PC-9 (cell line): ENCODE results near the gene RIMKLB.

Source experiments
- EZH2 ChIP-seq: fragments of 200-600 bp; sonication (generic); IDR thresholded peaks from 2 replicates; pipeline ENCODE4 v1.8.0; 2017; ENCODE audit warnings: antibody characterized with exemption, low read depth
- TF ChIP-seq, protein P1 (sequence below): fragments of 200-600 bp; sonication (generic); conservative IDR thresholded peaks from 2 replicates; pipeline ENCODE4 v1.6.1; 2017; ENCODE audit warnings: mixed run types, antibody characterized with exemption, mild to moderate bottlenecking, moderate library complexity

DNA sequence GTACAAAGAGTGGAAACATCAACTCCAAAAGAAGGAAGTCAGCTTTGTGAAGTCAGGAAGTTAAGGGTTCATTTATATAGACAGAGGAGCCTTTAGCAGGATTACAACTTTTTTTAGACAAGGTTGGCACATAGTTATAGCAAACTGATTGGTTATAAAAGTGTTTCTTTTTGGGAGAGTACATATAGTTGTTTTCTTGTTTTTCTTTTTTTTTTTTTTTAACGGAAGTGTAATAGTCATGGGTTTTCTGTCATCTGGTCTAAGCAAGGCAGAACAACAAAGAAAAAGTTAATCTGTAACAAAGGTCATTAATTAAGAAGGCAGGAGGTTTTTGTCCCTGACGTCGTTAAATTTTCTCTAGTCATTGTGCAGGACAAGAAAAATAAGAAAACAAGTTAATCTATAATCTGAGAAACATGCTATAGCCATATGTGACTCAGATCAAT, 22.2 kb upstream of the RIMKLB start:
- TF ChIP-seq, protein P1, sequence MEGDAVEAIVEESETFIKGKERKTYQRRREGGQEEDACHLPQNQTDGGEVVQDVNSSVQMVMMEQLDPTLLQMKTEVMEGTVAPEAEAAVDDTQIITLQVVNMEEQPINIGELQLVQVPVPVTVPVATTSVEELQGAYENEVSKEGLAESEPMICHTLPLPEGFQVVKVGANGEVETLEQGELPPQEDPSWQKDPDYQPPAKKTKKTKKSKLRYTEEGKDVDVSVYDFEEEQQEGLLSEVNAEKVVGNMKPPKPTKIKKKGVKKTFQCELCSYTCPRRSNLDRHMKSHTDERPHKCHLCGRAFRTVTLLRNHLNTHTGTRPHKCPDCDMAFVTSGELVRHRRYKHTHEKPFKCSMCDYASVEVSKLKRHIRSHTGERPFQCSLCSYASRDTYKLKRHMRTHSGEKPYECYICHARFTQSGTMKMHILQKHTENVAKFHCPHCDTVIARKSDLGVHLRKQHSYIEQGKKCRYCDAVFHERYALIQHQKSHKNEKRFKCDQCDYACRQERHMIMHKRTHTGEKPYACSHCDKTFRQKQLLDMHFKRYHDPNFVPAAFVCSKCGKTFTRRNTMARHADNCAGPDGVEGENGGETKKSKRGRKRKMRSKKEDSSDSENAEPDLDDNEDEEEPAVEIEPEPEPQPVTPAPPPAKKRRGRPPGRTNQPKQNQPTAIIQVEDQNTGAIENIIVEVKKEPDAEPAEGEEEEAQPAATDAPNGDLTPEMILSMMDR = no peak
- no peak for TF ChIP-seq EZH2
